Hepatocyte (in vitro differentiated cells): ENCODE results near the gene PSMB2. TPM values are rescaled to one million over a fixed set of nuclear protein-coding genes. Genes with fewer than 3 reads are reported as not detected.
A peak's percentile ranks its signal among the peaks of the same experiment; 100 is the strongest.

Source experiments
- DNase-seq: peaks from one replicate; pipeline ENCODE4 v3.0.0-alpha.2; 2016; ENCODE audit warnings: low spot score
- H2AFZ ChIP-seq: fragments of 200-600 bp; sonication (generic); 2 replicates; pipeline ENCODE4 v1.6.0; 2016; ENCODE audit warnings: antibody characterized with exemption, mild to moderate bottlenecking
- H3K27ac ChIP-seq: fragments of 200-600 bp; sonication (generic); 2 replicates; pipeline ENCODE4 v1.5.1; 2016; ENCODE audit warnings: mild to moderate bottlenecking
- H3K27me3 ChIP-seq: fragments of 200-600 bp; sonication (generic); 2 replicates; pipeline ENCODE4 v1.6.1; 2016
- H3K36me3 ChIP-seq: fragments of 200-600 bp; sonication (generic); replicated peaks from 2 replicates; pipeline ENCODE4 v1.5.1; 2016; ENCODE audit warnings: low read depth; ENCODE audit not compliant: insufficient read depth
- H3K4me1 ChIP-seq: fragments of 200-600 bp; sonication (generic); 2 replicates; pipeline ENCODE4 v1.5.1; 2016; ENCODE audit warnings: mild to moderate bottlenecking, moderate library complexity; ENCODE audit not compliant: insufficient read depth
- H3K4me2 ChIP-seq: fragments of 200-600 bp; sonication (generic); 2 replicates; pipeline ENCODE4 v1.6.0; 2016
- H3K4me3 ChIP-seq: fragments of 200-600 bp; sonication (generic); 2 replicates; pipeline ENCODE4 v1.5.1; 2016; ENCODE audit warnings: mild to moderate bottlenecking
- H3K79me2 ChIP-seq: fragments of 200-600 bp; sonication (generic); 2 replicates; pipeline ENCODE4 v1.6.0; 2017; ENCODE audit warnings: mild to moderate bottlenecking
- H3K9me2 ChIP-seq: fragments of 200-600 bp; sonication (generic); replicated peaks from 2 replicates; pipeline ENCODE4 v1.6.0; 2017; ENCODE audit warnings: mild to moderate bottlenecking; ENCODE audit not compliant: insufficient read depth
- H3K9me3 ChIP-seq: fragments of 200-600 bp; sonication (generic); 2 replicates; pipeline ENCODE4 v1.5.1; 2016; ENCODE audit warnings: low read depth, mild to moderate bottlenecking
- H4K20me1 ChIP-seq: fragments of 200-600 bp; sonication (generic); 2 replicates; pipeline ENCODE4 v1.6.0; 2016; ENCODE audit warnings: mild to moderate bottlenecking; ENCODE audit not compliant: insufficient read depth, poor library complexity, severe bottlenecking
- CTCF ChIP-seq: fragments of 200-600 bp; sonication (generic); IDR thresholded peaks from 2 replicates; pipeline ENCODE4 v1.5.1; 2016; ENCODE audit warnings: antibody characterized with exemption, mild to moderate bottlenecking; ENCODE audit not compliant: poor library complexity
- EZH2 ChIP-seq: fragments of 200-600 bp; sonication (generic); IDR thresholded peaks from 2 replicates; pipeline ENCODE4 v1.6.1; 2016; ENCODE audit warnings: antibody characterized with exemption, mild to moderate bottlenecking, borderline replicate concordance
- EZH2phosphoT487 ChIP-seq: fragments of 200-600 bp; sonication (generic); IDR thresholded peaks from one replicate; pipeline ENCODE4 v1.6.1; 2018; ENCODE audit warnings: antibody characterized with exemption, mild to moderate bottlenecking, low read depth, moderate library complexity; ENCODE audit not compliant: unreplicated experiment, severe bottlenecking
- WGBS: methylation state at CpG from one replicate; pipeline ENCODE4 v1.1.6; 2016; ENCODE audit warnings: low lambda C conversion rate; ENCODE audit errors: missing lambda C conversion rate; 5-methylcytosine and 5-hydroxymethylcytosine counted together
- polyA plus RNA-seq: library from polyadenylated mRNA; unstranded; fragments of >200 nt; fragmentation: Nextera tagmentation; extraction: Ambion mirVana; gene quantifications from 2 replicates; pipeline ENCODE4 v1.2.1, GENCODE V29; 2016
- total RNA-seq: library from RNA; depleted of rRNA; stranded (reverse); fragments of >200 nt; gene quantifications from 2 replicates; pipeline ENCODE4 v1.2.3, GENCODE V29; 2014

The PSMB2 gene
- total and polyA plus RNA-seq, 2 experiments from 2014 or later: 42.6 to 98.8 TPM

- H3K4me1 ChIP-seq: peaks cover 24% of the 10 kb centered on the region
- H3K4me2 ChIP-seq: peak overlapping the region; percentile 11
- no peak for DNase-seq
- H2AFZ ChIP-seq: no peak overlapping the region
- 64% methylated on average over 5 of the region's 5 CpGs for WGBS
- H3K9me2 ChIP-seq: no peaks in the 10 kb centered on the region
- H3K4me3 ChIP-seq: no peak overlapping the region
- H4K20me1 ChIP-seq: no peaks in the 10 kb centered on the region
- no peaks in the 10 kb centered on the region for H3K36me3 ChIP-seq
- H3K79me2 ChIP-seq: no peaks in the 10 kb centered on the region
- no peak overlapping the region for H3K27ac ChIP-seq
- TF ChIP-seq EZH2 (no peak), CTCF (no peak), EZH2phosphoT487 (no peak)
- H3K27me3 ChIP-seq: peaks cover 74% of the 10 kb centered on the region
- H3K9me3 ChIP-seq: no peaks in the 10 kb centered on the region
These were observed 65.8 kb downstream of the PSMB2 start for GRCh38 chr1:35575416-35575958.

DNA sequence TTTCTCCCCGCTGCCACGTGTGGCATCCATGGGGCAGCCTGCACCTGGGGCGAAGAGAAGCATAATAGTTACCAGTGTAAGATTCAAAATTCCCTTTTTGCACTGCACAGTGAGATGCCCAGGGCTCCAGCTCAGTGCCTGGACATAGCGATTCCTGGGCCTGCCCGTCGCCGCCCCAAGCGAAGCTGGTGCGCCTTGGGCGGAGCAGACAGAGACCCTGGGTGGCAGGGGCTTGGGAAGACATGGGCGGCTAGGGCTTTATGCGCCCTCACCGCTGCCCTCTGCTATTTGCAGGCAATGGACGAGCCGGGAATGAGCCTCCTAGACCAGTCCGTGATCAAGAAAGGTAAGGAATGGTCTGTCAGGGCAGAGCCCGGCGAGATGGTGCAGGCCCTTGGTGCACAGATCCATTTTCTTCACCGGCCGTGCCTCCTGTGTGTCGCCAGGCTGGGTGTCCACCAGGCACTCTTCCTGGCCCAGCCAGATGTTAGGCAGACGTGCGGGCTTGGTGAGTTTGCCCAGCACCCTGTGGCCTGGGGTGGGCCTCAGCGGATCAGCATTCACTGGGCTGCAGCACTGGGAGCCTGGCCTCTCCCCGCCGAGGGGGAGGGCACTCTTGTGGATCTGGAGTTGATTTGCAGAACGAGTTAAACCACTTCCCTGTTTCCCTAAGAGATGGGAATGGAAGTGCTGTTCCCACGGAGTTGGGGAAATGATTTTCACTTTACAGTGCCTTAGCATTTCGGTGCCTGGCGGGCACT lies 66.5 kb downstream of the PSMB2 start:
- no peaks in the 10 kb centered on the region for H3K9me2 ChIP-seq

DNA sequence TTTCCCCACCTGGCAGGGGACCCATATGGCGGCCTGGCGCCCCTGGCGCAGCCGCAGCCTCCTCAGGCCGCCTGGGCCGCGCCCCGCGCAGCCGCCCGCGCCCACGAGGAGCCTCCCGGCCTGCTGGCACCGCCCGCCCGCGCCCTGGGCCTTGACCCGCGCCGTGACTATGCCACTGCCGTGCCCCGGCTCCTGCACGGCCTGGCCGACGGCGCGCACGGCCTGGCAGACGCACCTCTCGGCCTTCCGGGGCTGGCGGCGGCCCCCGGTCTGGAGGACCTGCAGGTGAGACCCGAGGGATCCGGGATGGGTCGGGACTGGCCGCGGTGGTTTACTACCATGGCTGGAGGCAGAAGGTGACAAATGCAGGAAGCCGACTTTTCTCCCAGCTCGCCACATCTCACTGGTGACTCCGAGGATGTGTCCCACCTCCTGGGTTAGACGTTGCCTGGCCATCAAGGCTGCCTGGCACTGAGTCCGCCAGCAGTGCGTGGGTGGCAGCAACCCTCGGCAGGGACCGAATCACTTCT lies 67.1 kb downstream of the PSMB2 start:
- no peaks in the 10 kb centered on the region for H4K20me1 ChIP-seq
- no peak overlapping the region for H3K4me3 ChIP-seq

More for the DNA sequence above, 66.5 kb downstream of the PSMB2 start:
- no peak overlapping the region for H2AFZ ChIP-seq
- peak overlapping the region; percentile 11 for H3K4me2 ChIP-seq
- no peaks in the 10 kb centered on the region for H3K9me3 ChIP-seq
- no peak for TF ChIP-seq EZH2phosphoT487
- peak; percentile 17 for TF ChIP-seq EZH2
- H3K36me3 ChIP-seq: no peaks in the 10 kb centered on the region
- H3K27ac ChIP-seq: no peak overlapping the region
- no peaks in the 10 kb centered on the region for H4K20me1 ChIP-seq
- H3K4me1 ChIP-seq: peaks cover 24% of the 10 kb centered on the region
- DNase-seq: no peak
- 54% methylated on average over 29 of the region's 30 CpGs for WGBS
- no peaks in the 10 kb centered on the region for H3K79me2 ChIP-seq
- H3K27me3 ChIP-seq: peaks cover 78% of the 10 kb centered on the region
- H3K4me3 ChIP-seq: no peak overlapping the region

More for the DNA sequence above, 67.1 kb downstream of the PSMB2 start:
- H3K4me2 ChIP-seq: peak overlapping the region; percentile 97
- H3K79me2 ChIP-seq: no peaks in the 10 kb centered on the region
- no peak for DNase-seq
- no peaks in the 10 kb centered on the region for H3K36me3 ChIP-seq
- 30% methylated on average over 46 of the region's 48 CpGs for WGBS
- no peak overlapping the region for H2AFZ ChIP-seq
- H3K27me3 ChIP-seq: peaks cover 78% of the 10 kb centered on the region
- H3K9me3 ChIP-seq: no peaks in the 10 kb centered on the region
- H3K9me2 ChIP-seq: no peaks in the 10 kb centered on the region
- H3K27ac ChIP-seq: no peak overlapping the region
- H3K4me1 ChIP-seq: peaks cover 24% of the 10 kb centered on the region
- TF ChIP-seq EZH2phosphoT487 (no peak), EZH2 (peak; percentile 56), CTCF (no peak)
